GM23248 (cell line): ENCODE data around the gene PTPRB. TPM values are rescaled to one million over a fixed set of nuclear protein-coding genes. Genes with fewer than 3 reads are reported as not detected.

Experiments used
- DNase-seq: peaks from one replicate; pipeline ENCODE4 v3.0.0-alpha.2; 2015
- H2AFZ ChIP-seq: fragments of 200-600 bp; sonication (generic); 2 replicates; pipeline ENCODE4 v1.6.1; 2016; ENCODE audit warnings: antibody characterized with exemption
- H3F3A ChIP-seq: fragments of 200-600 bp; sonication (generic); 2 replicates; pipeline ENCODE4 v1.6.1; 2016; ENCODE audit warnings: mild to moderate bottlenecking, antibody characterized with exemption, mixed run types; ENCODE audit not compliant: insufficient read depth
- H3K27ac ChIP-seq: fragments of 200-600 bp; sonication (generic); 2 replicates; pipeline ENCODE4 v1.5.1; 2016; ENCODE audit warnings: mild to moderate bottlenecking
- H3K27me3 ChIP-seq: fragments of 200-600 bp; sonication (generic); replicated peaks from 2 replicates; pipeline ENCODE4 v1.6.1; 2016; ENCODE audit warnings: mild to moderate bottlenecking; ENCODE audit not compliant: insufficient read depth
- H3K36me3 ChIP-seq: fragments of 200-600 bp; sonication (generic); 2 replicates; pipeline ENCODE4 v1.6.1; 2016; ENCODE audit warnings: low read depth, mild to moderate bottlenecking
- H3K4me1 ChIP-seq: fragments of 200-600 bp; sonication (generic); 2 replicates; pipeline ENCODE4 v1.6.1; 2016; ENCODE audit warnings: mild to moderate bottlenecking; ENCODE audit not compliant: insufficient read depth
- H3K4me2 ChIP-seq: fragments of 200-600 bp; sonication (generic); one replicate; pipeline ENCODE4 v1.6.1; 2016; ENCODE audit warnings: mild to moderate bottlenecking; ENCODE audit not compliant: unreplicated experiment
- H3K4me3 ChIP-seq: fragments of 200-600 bp; sonication (generic); 2 replicates; pipeline ENCODE4 v1.5.1; 2016; ENCODE audit warnings: mild to moderate bottlenecking
- H3K79me2 ChIP-seq: fragments of 200-600 bp; sonication (generic); 2 replicates; pipeline ENCODE4 v1.6.1; 2016; ENCODE audit warnings: mild to moderate bottlenecking; ENCODE audit not compliant: insufficient read depth
- H3K9ac ChIP-seq: fragments of 200-600 bp; sonication (generic); 2 replicates; pipeline ENCODE4 v1.6.1; 2016; ENCODE audit warnings: mild to moderate bottlenecking
- H3K9me2 ChIP-seq: fragments of 200-600 bp; sonication (generic); 2 replicates; pipeline ENCODE4 v1.6.1; 2016; ENCODE audit warnings: mixed run types, mild to moderate bottlenecking, moderate library complexity; ENCODE audit not compliant: insufficient read depth
- H3K9me3 ChIP-seq: fragments of 200-600 bp; sonication (generic); one replicate; pipeline ENCODE4 v1.6.1; 2017; ENCODE audit warnings: low read depth
- H4K20me1 ChIP-seq: fragments of 200-600 bp; sonication (generic); 2 replicates; pipeline ENCODE4 v1.6.0; 2016; ENCODE audit not compliant: insufficient read depth
- EZH2 ChIP-seq: fragments of 200-600 bp; sonication (generic); IDR thresholded peaks from 2 replicates; pipeline ENCODE4 v1.6.1; 2018; ENCODE audit warnings: antibody characterized with exemption, mild to moderate bottlenecking; ENCODE audit not compliant: insufficient read depth, poor library complexity, severe bottlenecking
- EZH2phosphoT487 ChIP-seq: fragments of 200-600 bp; sonication (generic); IDR thresholded peaks from 2 replicates; pipeline ENCODE4 v1.6.1; 2018; ENCODE audit warnings: antibody characterized with exemption, moderate library complexity, mild to moderate bottlenecking, low read depth; ENCODE audit not compliant: insufficient read depth
- WGBS, 2 experiments: methylation state at CpG; one replicate each; pipeline ENCODE4 v1.1.6; 2015 to 2017; ENCODE audit warnings: low lambda C conversion rate in 2 of 2, low coverage in 1 of 2; ENCODE audit errors: missing lambda C conversion rate in 2 of 2; 5-methylcytosine and 5-hydroxymethylcytosine counted together
- in situ Hi-C: fragments of 300-500 bp; cut with MboI; formaldehyde crosslinking; loops from 2 replicates; pipeline ENCODE4 v1.15.0; 2020
- polyA plus RNA-seq: library from polyadenylated mRNA; unstranded; fragments of >200 nt; fragmentation: Nextera tagmentation; extraction: Ambion mirVana; gene quantifications from 2 replicates; pipeline ENCODE4 v1.2.1, GENCODE V29; 2016
- total RNA-seq: library from RNA; depleted of rRNA; stranded (reverse); fragments of >200 nt; shearing (Covaris generic); gene quantifications from 2 replicates; pipeline ENCODE4 v1.2.3, GENCODE V29; 2014

Gene PTPRB
- total and polyA plus RNA-seq, 2 experiments from 2014 or later: 3.8 to 4.4 TPM

DNA sequence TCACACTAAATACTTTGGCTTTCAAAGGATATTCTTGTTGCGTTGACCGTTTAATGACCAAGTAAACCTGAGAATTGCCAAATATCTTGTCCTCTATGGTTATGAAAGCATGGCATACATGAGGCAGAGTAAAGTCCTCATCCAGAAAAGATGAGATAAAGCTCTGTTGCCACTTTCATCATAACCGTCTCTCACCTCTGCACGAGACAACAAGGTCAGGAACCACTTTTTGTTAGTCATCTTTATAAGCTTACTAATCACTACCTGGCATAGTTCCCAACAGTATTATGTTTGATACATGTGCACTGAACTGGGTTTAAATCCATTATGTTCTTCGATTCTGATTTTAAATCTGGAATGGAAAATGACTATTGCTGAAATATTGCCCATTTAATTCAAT, 31.3 kb downstream of the PTPRB start:
- Histone ChIP-seq H3K4me3 (no peak overlapping the region), H3K9me2 (no peaks in the 10 kb centered on the region), H3K9me3 (no peaks in the 10 kb centered on the region), H3K4me1 (peaks cover 36% of the 10 kb centered on the region), H3K79me2 (no peaks in the 10 kb centered on the region), H2AFZ (no peak overlapping the region), H3K4me2 (peak overlapping the region; percentile 37), H3F3A (peaks cover 6% of the 10 kb centered on the region; the same call in 1 of the 2 replicates), H3K9ac (no peak overlapping the region), H4K20me1 (no peaks in the 10 kb centered on the region), H3K36me3 (no peaks in the 10 kb centered on the region), H3K27me3 (no peaks in the 10 kb centered on the region), H3K27ac (no peak overlapping the region)
- in situ Hi-C loops: no loop called here
- 63 to 64% methylated on average over 5 of the region's 5 CpGs for WGBS, 2 experiments
- DNase-seq: peak; percentile 54
- no peak for TF ChIP-seq EZH2phosphoT487
- TF ChIP-seq EZH2: no peak

DNA sequence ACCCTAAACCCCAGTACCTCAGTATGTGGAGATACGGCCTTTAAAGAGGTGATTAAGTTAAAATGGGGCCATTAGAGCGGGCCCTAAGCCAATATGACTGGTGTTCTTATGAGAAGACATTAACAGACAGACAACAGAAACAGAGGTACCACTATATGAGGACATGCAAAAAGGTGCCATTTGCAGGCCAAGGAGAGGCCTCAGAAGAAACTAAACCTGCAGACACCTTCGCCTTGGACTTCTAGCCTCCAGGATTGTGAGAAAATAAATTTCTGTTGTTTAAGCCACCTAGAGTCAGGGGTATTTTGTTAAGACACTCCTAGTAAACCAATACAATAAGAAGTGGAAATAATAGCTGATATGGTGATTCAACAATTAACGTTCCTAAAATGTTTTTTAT, 32.6 kb downstream of the PTPRB start:
- TF ChIP-seq EZH2: no peak
- TF ChIP-seq EZH2phosphoT487: no peak
- H3K4me1 ChIP-seq: peaks cover 36% of the 10 kb centered on the region
- H3K27me3 ChIP-seq: no peaks in the 10 kb centered on the region
- H3K27ac ChIP-seq: no peak overlapping the region
- no peaks in the 10 kb centered on the region for H3F3A ChIP-seq
- WGBS, 2 experiments: 77 to 79% methylated on average over 4 of the region's 4 CpGs
- no peak overlapping the region for H3K9ac ChIP-seq
- no peaks in the 10 kb centered on the region for H3K9me3 ChIP-seq
- H3K9me2 ChIP-seq: no peaks in the 10 kb centered on the region
- H3K36me3 ChIP-seq: no peaks in the 10 kb centered on the region
- H3K4me3 ChIP-seq: no peak overlapping the region
- DNase-seq: no peak
- H2AFZ ChIP-seq: no peak overlapping the region
- no peaks in the 10 kb centered on the region for H3K79me2 ChIP-seq
- in situ Hi-C loops: no loop called here
- no peaks in the 10 kb centered on the region for H4K20me1 ChIP-seq
- H3K4me2 ChIP-seq: no peak overlapping the region

DNA sequence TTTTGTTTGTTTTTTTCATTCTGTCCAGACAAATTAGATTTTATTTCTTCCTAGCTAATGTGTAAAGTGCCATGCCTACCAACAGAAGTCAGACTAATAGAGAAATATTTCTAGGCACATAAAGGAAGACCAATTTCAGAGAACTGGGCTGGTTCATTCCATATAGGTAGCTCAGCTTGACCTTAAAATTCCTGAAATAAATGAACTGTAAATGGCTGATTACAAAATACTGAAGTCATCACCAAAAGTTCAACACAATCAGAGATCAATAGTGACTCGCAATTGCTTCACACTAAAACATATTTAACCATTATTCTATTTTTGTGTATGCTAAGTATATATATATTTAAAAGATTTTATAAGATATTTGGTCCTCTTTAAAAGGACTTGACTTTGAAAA, 34.2 kb downstream of the PTPRB start:
- peak; percentile 41 for DNase-seq
- peaks cover 36% of the 10 kb centered on the region for H3K4me1 ChIP-seq
- no peaks in the 10 kb centered on the region for H3K27me3 ChIP-seq
- in situ Hi-C loops: no loop called here
- H3K27ac ChIP-seq: no peak overlapping the region
- H4K20me1 ChIP-seq: no peaks in the 10 kb centered on the region
- H2AFZ ChIP-seq: no peak overlapping the region
- H3K36me3 ChIP-seq: no peaks in the 10 kb centered on the region
- 88 to 98% methylated on average over 1 of the region's 1 CpG for WGBS, 2 experiments
- no peaks in the 10 kb centered on the region for H3K79me2 ChIP-seq
- no peaks in the 10 kb centered on the region for H3K9me3 ChIP-seq
- no peak overlapping the region for H3K9ac ChIP-seq
- peak overlapping the region; percentile 33 for H3K4me2 ChIP-seq
- H3K4me3 ChIP-seq: no peak overlapping the region
- no peaks in the 10 kb centered on the region for H3F3A ChIP-seq
- H3K9me2 ChIP-seq: no peaks in the 10 kb centered on the region
- TF ChIP-seq EZH2: no peak
- TF ChIP-seq EZH2phosphoT487: no peak

DNA sequence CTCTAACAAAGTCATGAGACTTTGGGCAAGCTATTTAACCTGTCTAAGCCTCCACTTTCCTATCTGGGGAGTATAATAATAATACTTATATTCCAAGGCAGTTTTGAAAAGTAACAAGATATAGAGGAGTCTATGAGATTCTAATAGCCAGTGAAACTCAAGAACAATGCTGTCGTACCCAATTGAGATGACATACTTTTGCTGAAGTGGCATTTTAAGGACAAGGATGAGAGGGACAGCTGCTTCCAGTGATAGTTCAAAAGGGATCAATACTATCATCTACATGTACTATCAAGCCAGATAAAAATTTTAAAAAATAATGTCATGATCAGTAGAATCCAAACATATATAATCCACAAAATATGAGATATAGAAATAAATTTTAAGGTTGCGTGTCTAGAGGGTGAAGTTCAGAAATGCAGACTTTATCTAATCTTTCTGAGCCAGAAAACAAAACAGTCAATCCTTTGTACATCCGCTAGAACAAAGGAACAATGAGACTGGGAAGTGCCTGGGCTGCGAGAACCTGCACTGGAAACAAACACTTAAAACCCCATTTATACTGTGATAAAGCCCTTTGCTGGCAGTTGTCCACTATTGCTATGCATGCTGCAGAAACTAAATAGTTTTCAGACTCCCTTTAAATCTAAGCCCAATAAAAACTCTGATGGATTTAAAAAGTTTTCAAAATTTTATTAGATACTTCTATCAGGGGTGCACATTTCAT, 38.6 kb downstream of the PTPRB start:
- H3K9me2 ChIP-seq: no peaks in the 10 kb centered on the region
- no peak overlapping the region for H3K27ac ChIP-seq
- H3K4me2 ChIP-seq: no peak overlapping the region
- in situ Hi-C loops: no loop called here
- no peaks in the 10 kb centered on the region for H3F3A ChIP-seq
- no peaks in the 10 kb centered on the region for H3K9me3 ChIP-seq
- no peak overlapping the region for H3K9ac ChIP-seq
- DNase-seq: no peak
- no peak for TF ChIP-seq EZH2phosphoT487
- TF ChIP-seq EZH2: no peak
- no peak overlapping the region for H2AFZ ChIP-seq
- no peaks in the 10 kb centered on the region for H3K27me3 ChIP-seq
- 95 to 96% methylated on average over 4 of the region's 4 CpGs for WGBS, 2 experiments
- H3K4me1 ChIP-seq: peaks cover 18% of the 10 kb centered on the region
- H3K4me3 ChIP-seq: no peak overlapping the region
- no peaks in the 10 kb centered on the region for H4K20me1 ChIP-seq
- no peaks in the 10 kb centered on the region for H3K79me2 ChIP-seq
- H3K36me3 ChIP-seq: no peaks in the 10 kb centered on the region

DNA sequence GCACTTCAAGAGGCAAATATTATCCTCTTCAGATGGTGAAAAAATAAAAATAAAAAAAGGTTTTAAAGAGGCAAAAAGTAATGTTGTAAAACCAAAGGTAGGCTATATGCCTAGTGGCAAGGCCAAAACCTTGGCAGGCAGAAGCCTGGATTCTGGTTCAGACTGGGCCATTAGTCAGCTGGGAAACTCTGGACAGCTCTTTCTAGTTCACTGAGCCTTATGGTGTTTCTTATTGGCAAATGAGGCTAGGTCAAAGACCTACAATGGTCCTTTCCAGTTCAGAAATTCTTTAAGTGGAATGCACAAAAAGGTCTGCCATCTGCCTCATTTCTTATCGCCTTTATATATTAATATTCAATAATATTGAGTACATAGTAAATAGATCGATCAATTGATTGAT, 44.6 kb downstream of the PTPRB start:
- Histone ChIP-seq H3K27ac (no peak overlapping the region), H3F3A (no peaks in the 10 kb centered on the region), H3K9me2 (no peaks in the 10 kb centered on the region), H3K79me2 (no peaks in the 10 kb centered on the region), H3K9ac (no peak overlapping the region), H3K4me1 (no peaks in the 10 kb centered on the region), H2AFZ (no peak overlapping the region), H3K36me3 (no peaks in the 10 kb centered on the region), H3K4me3 (no peak overlapping the region), H3K4me2 (no peak overlapping the region), H3K27me3 (no peaks in the 10 kb centered on the region), H4K20me1 (no peaks in the 10 kb centered on the region), H3K9me3 (no peaks in the 10 kb centered on the region)
- TF ChIP-seq EZH2 (no peak), EZH2phosphoT487 (no peak)
- 96% methylated on average over 2 of the region's 2 CpGs for WGBS, 2 experiments
- in situ Hi-C loops: no loop called here
- DNase-seq: no peak
